GM12865 (cell line): ENCODE measurements around the gene KBTBD2.
A peak's percentile ranks its signal among the peaks of the same experiment; 100 is the strongest.

Source experiments
- DNase-seq: peaks from one replicate; pipeline ENCODE4 v3.0.0; 2010; ENCODE audit warnings: low read depth
- H3K4me3 ChIP-seq: 2 replicates; pipeline ENCODE4 v1.5.1; 2011; ENCODE audit warnings: mild to moderate bottlenecking, low read depth, low read length, control low read depth
- TF ChIP-seq, protein P1 (sequence below): IDR thresholded peaks from 2 replicates; pipeline ENCODE4 v1.5.1; 2011; ENCODE audit warnings: low read length, control low read depth, low read depth, inconsistent platforms; ENCODE audit not compliant: insufficient read depth; ENCODE audit errors: missing control alignments

KBTBD2 gene

DNA sequence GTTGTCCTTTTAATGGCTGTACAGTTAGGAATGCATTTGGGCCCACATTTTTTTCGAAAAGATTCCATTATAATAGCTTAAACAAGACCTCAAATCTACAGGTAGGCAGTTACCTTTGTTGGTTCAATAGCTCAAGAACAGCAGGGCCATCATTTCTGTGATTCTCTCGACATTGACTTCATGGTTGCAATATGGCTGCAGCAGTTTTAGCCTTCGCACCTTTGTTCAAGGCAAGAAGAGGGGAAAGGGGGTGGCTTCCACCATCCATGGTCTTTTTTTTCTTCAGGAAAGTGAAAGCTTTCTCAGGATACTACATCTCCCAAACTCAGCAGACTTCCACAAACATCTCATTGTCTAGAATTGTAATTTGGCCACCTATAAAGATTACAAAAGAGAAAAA lies 2.2 kb upstream of the KBTBD2 start:
- no peak for DNase-seq
- H3K4me3 ChIP-seq: no peak overlapping the region
- TF ChIP-seq, protein P1, sequence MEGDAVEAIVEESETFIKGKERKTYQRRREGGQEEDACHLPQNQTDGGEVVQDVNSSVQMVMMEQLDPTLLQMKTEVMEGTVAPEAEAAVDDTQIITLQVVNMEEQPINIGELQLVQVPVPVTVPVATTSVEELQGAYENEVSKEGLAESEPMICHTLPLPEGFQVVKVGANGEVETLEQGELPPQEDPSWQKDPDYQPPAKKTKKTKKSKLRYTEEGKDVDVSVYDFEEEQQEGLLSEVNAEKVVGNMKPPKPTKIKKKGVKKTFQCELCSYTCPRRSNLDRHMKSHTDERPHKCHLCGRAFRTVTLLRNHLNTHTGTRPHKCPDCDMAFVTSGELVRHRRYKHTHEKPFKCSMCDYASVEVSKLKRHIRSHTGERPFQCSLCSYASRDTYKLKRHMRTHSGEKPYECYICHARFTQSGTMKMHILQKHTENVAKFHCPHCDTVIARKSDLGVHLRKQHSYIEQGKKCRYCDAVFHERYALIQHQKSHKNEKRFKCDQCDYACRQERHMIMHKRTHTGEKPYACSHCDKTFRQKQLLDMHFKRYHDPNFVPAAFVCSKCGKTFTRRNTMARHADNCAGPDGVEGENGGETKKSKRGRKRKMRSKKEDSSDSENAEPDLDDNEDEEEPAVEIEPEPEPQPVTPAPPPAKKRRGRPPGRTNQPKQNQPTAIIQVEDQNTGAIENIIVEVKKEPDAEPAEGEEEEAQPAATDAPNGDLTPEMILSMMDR: no peak

DNA sequence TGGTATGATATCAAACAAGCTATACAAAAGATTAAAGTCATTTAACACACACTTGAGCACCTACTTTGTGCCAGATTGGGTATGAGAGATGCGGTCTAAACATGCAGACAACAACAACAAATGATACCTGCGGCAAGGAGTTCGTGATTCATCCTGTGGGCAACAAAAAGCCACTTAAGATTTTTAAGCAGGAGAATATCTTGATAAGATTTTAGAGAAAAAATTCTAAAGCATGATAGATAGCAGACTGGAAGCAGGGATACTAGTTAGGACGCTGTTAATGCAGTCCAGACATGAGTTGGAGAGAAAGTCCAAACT lies 1.6 kb upstream of the KBTBD2 start:
- no peak for DNase-seq
- TF ChIP-seq, protein P1: no peak
- H3K4me3 ChIP-seq: peak overlapping the region; percentile 87

DNA sequence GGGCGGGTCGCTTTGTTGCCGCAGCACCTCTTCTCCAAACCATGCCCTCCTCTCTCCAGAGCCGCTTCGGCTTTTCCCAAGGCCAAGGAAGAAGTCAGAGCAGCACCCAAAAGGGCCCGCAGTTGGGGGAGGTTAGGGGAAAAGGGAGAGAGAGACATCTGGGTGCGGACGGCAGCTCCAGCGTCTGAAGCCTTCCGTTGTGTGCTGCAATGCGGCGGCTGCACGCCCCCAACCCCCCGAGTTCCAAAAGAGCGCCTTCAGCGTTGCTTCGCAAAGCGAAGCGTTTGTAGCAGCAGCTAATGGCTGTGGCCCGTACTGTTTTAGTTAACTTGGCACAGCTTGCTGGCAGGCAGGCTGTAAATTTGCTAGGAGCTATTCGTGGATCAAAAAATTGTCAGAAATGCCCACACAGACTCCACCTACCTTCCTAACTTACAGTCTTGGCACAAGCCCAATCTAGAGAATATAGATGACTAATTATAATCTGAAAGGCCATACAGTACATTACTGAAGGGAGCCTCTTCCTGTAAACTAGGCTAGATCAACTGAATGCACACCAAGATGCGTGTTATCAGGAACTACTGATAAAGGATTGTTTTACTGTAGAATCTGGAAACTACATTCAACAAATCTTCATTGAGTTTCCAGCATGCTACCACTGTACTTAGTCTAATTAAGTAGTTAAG lies 1.1 kb upstream of the KBTBD2 start:
- H3K4me3 ChIP-seq: peak overlapping the region; percentile 87
- TF ChIP-seq, protein P1: no peak
- DNase-seq: peak; percentile 65

DNA sequence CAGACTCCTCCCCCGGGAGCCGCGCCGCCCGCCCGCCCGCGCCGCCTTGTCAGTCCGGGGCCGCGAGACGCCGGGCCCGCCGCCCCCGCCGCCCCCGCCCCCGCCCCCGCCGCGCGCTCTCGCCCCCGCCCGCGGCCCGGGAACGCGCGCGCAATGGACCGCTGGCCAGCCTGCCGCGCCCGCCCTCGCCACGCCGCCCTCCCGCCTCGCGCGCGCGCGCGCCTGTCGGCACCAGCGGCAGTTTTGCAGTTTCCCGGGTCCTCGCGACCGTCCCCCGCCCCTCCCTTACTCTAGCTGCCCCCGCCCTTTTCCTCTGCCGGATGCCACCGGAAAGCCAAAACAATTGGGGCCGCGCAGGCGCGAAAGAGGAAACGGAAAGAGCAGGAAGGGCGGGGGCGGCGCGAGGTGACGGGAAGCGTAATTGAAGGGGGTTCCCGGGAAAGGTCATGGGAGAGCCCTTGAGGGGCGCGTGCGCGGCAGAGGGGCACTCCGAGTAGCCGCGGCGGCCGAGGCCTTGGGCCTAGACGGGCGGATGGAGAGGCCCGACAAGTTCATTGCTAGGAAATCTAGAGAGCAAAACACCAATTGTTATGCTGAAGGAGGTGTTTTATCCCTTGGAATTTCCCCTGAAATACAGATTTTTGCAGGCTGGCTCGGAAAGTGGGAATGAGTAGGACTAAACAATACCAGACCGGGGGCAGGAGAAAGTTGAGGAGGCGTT lies 400 bp upstream of the KBTBD2 start:
- DNase-seq: peak; percentile 98
- TF ChIP-seq, protein P1: no peak
- peak overlapping the region; percentile 98 for H3K4me3 ChIP-seq

DNA sequence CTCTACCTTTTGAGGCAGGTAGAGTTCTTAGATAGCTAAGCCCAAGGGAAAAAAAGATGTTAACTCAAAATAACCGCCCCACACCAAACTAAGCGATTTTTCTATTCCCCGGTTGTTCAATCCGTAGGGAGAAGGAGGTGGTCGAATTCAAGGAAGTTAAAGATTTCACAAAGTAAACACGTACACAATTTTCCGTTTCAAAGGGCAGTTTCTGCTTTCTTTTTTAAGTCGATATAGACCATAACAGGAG lies 842 bp downstream of the KBTBD2 start:
- TF ChIP-seq, protein P1: no peak
- peak overlapping the region; percentile 98 for H3K4me3 ChIP-seq
- DNase-seq: no peak

DNA sequence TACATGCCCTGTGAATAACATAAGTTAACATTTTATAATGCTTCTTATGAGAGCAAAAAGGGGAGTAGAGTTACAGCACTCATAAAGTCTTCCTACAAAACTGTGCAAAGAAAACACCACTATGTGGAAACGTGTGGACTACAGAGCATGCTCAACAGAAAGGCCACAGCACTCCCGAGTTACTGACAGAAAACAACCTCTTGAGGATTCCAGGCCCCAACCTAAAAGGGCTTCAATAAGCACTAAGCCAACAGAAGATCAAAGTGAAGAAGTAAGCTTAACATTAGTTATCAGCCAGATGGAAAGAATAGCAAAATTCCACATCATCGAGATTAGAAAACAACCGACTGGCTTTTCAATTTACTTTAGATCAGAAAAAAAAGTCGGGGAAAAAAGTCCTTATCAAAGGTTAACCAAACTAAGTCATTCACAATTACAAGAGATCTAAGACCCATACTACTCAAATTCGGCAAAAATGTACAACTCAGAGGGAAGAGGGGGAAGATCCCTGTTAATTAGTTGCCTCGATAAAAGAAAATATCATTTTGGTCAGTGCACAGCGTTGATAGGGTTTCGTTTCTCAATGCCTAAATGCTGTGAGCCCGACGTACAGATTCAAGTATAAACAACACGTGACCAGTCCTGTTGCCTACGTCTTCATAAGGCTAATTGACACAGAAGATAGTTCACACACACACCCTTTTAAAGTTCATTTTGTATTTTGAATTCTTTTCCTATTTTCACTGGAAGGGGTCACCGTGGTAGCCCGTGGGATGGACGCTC lies 1.4 kb downstream of the KBTBD2 start:
- DNase-seq: peak; percentile 82
- peak overlapping the region; percentile 98 for H3K4me3 ChIP-seq
- TF ChIP-seq, protein P1: no peak
